Measurements from ENCODE around the gene MUS81. TPM values are rescaled to one million over a fixed set of nuclear protein-coding genes. Genes with fewer than 3 reads are reported as not detected.

MUS81 gene
- total and polyA plus RNA-seq, 9 of the 15 experiments (the other 6 are each of a cell fraction or from before 2014, with no cell fraction given), result 13.4 to 118 (median 53.7) TPM

DNA sequence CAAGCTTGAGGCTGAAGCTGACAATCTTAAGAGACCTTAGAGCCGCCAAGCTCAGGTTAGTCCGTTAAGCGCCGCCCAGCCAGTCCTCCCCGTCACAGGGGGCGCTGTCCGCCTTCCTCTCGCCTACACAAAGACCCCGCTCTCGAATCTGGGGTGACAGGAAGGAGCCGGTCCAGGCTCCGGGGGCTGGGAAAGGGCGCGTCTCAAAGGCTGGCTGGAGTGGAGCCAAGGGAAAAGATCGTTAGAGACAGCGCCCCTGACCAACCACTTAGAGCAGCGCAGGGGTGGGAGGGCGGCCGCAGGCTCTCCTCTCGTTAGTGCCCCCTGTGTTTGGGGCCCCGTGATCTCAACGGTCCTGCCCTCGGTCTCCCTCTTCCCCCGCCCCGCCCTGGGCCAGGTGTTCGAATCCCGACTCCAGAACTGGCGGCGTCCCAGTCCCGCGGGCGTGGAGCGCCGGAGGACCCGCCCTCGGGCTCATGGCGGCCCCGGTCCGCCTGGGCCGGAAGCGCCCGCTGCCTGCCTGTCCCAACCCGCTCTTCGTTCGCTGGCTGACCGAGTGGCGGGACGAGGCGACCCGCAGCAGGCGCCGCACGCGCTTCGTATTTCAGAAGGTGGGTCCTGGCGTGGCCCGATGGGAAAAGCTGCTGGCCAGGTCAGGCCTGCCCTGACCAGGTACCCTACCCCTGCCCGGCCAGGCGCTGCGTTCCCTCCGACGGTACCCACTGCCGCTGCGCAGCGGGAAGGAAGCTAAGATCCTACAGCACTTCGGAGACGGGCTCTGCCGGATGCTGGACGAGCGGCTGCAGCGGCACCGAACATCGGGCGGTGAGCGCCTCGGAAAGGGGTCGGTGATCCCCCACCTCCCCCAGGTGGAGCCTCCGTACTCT is at the start of gene MUS81 (continued):
- TF ChIP-seq, protein P1, sequence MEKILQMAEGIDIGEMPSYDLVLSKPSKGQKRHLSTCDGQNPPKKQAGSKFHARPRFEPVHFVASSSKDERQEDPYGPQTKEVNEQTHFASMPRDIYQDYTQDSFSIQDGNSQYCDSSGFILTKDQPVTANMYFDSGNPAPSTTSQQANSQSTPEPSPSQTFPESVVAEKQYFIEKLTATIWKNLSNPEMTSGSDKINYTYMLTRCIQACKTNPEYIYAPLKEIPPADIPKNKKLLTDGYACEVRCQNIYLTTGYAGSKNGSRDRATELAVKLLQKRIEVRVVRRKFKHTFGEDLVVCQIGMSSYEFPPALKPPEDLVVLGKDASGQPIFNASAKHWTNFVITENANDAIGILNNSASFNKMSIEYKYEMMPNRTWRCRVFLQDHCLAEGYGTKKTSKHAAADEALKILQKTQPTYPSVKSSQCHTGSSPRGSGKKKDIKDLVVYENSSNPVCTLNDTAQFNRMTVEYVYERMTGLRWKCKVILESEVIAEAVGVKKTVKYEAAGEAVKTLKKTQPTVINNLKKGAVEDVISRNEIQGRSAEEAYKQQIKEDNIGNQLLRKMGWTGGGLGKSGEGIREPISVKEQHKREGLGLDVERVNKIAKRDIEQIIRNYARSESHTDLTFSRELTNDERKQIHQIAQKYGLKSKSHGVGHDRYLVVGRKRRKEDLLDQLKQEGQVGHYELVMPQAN (IDR thresholded peaks at IDR 0.05; ENCODE audit: borderline replicate concordance), result no peak
- no peak for TF ChIP-seq HLTF (IDR thresholded peaks at IDR 0.05)
- TF ChIP-seq STAT5A (IDR thresholded peaks at IDR 0.05; ENCODE audit: borderline replicate concordance, low read length), result peak; percentile 21; the same call in 1 of the 2 replicates
- TF ChIP-seq, protein P2, sequence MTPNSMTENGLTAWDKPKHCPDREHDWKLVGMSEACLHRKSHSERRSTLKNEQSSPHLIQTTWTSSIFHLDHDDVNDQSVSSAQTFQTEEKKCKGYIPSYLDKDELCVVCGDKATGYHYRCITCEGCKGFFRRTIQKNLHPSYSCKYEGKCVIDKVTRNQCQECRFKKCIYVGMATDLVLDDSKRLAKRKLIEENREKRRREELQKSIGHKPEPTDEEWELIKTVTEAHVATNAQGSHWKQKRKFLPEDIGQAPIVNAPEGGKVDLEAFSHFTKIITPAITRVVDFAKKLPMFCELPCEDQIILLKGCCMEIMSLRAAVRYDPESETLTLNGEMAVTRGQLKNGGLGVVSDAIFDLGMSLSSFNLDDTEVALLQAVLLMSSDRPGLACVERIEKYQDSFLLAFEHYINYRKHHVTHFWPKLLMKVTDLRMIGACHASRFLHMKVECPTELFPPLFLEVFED (CRISPR knock-in tag; conservative IDR thresholded peaks at IDR 0.05), result 0 out of 2 replicates have a peak, but pooled peaks have one; percentile 2
- peak; percentile 78; the same call in 1 of the 2 replicates for TF ChIP-seq CTBP1 (IDR thresholded peaks at IDR 0.05; ENCODE audit: borderline replicate concordance)
- no peak for TF ChIP-seq ZNF561 (CRISPR knock-in tag; conservative IDR thresholded peaks at IDR 0.05)
- no peak; the same call in 1 of the 2 replicates for TF ChIP-seq FOXK1 (CRISPR knock-in tag; IDR thresholded peaks at IDR 0.05; ENCODE audit: borderline replicate concordance)
- peak; percentile 42; the same call in 1 of the 2 replicates for TF ChIP-seq ZNF212 (CRISPR knock-in tag; IDR thresholded peaks at IDR 0.05)
- TF ChIP-seq NBN (IDR thresholded peaks at IDR 0.05; ENCODE audit: low read depth), result peak; percentile 85
- peak; percentile 67; the same call in 1 of the 2 replicates for TF ChIP-seq TARDBP (IDR thresholded peaks at IDR 0.05)
- TF ChIP-seq MLX (CRISPR knock-in tag; conservative IDR thresholded peaks at IDR 0.05), result peak in 1 of 2 experiments; percentile 80; a peak in 1 of 4 replicates
- TF ChIP-seq, protein P3, sequence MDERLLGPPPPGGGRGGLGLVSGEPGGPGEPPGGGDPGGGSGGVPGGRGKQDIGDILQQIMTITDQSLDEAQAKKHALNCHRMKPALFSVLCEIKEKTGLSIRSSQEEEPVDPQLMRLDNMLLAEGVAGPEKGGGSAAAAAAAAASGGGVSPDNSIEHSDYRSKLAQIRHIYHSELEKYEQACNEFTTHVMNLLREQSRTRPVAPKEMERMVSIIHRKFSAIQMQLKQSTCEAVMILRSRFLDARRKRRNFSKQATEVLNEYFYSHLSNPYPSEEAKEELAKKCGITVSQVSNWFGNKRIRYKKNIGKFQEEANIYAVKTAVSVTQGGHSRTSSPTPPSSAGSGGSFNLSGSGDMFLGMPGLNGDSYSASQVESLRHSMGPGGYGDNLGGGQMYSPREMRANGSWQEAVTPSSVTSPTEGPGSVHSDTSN (CRISPR knock-in tag; IDR thresholded peaks at IDR 0.05; ENCODE audit: low read depth), result no peak
- TF ChIP-seq, protein P3 (tag; conservative IDR thresholded peaks at IDR 0.05; ENCODE audit: low read depth), result peak; percentile 80
- TF ChIP-seq SMAD1 (IDR thresholded peaks at IDR 0.05; ENCODE audit: low read depth, low read length, partially characterized antibody), result peak; percentile 80
- TF ChIP-seq BRD4 (IDR thresholded peaks at IDR 0.05), result peak; percentile 56; the same call in 1 of the 2 replicates
